Right lobe of liver (tissue), 6 donors: ENCODE results near the gene MOXD1. TPM values are rescaled to one million over a fixed set of nuclear protein-coding genes. Genes with fewer than 3 reads are reported as not detected.

ENCODE experiments used
- ATAC-seq, 4 donors: fragments of 200-7000 bp; cut with Tn5 transposase; one replicate each; pipeline ENCODE4 v1.9.1; 2020; ENCODE audit warnings: mild to moderate bottlenecking in 4 of 4, moderate library complexity in 4 of 4
- DNase-seq, 3 donors: peaks; one replicate each; pipeline ENCODE4 v3.0.0-alpha.2; 2020
- H3K27ac ChIP-seq, 3 donors: fragments of 200-600 bp; one replicate each; pipeline ENCODE4 v1.8.0; 2022
- H3K27me3 ChIP-seq, 2 donors: fragments of 200-600 bp; one replicate each; pipeline ENCODE4 v1.8.0; 2022
- H3K36me3 ChIP-seq, 4 donors: fragments of 200-600 bp; sonication (generic) in 1 of 4; one replicate each; pipeline versions ENCODE4 v1.5.1 to v1.8.0; 2017 to 2022; ENCODE audit warnings: control low read depth in 1 of 4
- H3K4me1 ChIP-seq, 4 donors: fragments of 200-600 bp; sonication (generic) in 1 of 4; one replicate each; pipeline versions ENCODE4 v1.5.1 to v1.8.0; 2017 to 2022; ENCODE audit warnings: control low read depth in 1 of 4
- H3K4me3 ChIP-seq, 3 donors: fragments of 200-600 bp; one replicate each; pipeline ENCODE4 v1.8.0; 2022
- H3K9me3 ChIP-seq, 4 donors: fragments of 200-600 bp; sonication (generic) in 1 of 4; one replicate each; pipeline versions ENCODE4 v1.5.1 to v1.8.0; 2017 to 2022; ENCODE audit warnings: control low read depth in 1 of 4
- POLR2A ChIP-seq: fragments of 450-650 bp; IDR thresholded peaks from one replicate; pipeline ENCODE4 v1.6.1; 2017; ENCODE audit warnings: antibody characterized with exemption, mild to moderate bottlenecking
- WGBS: methylation state at CpG from one replicate; pipeline ENCODE4 v1.1.6; 2018; ENCODE audit warnings: low coverage, low lambda C conversion rate; ENCODE audit not compliant: insufficient coverage; ENCODE audit errors: missing lambda C conversion rate; 5-methylcytosine and 5-hydroxymethylcytosine counted together
- intact Hi-C, 2 donors: fragments of 100-400 bp; cut with DNase I; formaldehyde crosslinking; loops; one replicate each; pipeline versions ENCODE4 v1.11.2 to v1.14.1; 2022
- total RNA-seq, 6 experiments: library from RNA; depleted of rRNA in 2 of 6; stranded (reverse); fragments of >200 nt in 2 of 6; fragmentation: NEBNext Ultra II Directional in 3 of 6; extraction: Animal tissue kit (Norgen Biotek cat#: 25700) in 3 of 6; gene quantifications; one replicate each; pipeline versions ENCODE4 v1.1.0 to v1.2.4, GENCODE V29; 2016 to 2023
- TF ChIP-seq, protein P1 (sequence below), 4 donors: fragments of 200-600 bp in 3 of 4; fragments of 450-650 bp in 1 of 4; IDR thresholded peaks; one replicate each; pipeline versions ENCODE4 v1.5.1 to v1.8.0; 2016 to 2022; ENCODE audit warnings: antibody characterized with exemption in 4 of 4, mild to moderate bottlenecking in 2 of 4
- donor health status: DM: no; HTN: yes; CAD: no.
- donor health status: DM: no; HTN: no; CAD: no.
- donor health status: DM: no; HTN: no; CAD: no.
- donor health status: DM: no; HTN: yes; CAD: no.
- donor health status: DM: no; HTN: yes; CAD: no.

The MOXD1 gene
- total RNA-seq, 6 experiments from 2014 or later, result 0.24 to 2.3 (median 1.0) TPM; not detected in 1

DNA sequence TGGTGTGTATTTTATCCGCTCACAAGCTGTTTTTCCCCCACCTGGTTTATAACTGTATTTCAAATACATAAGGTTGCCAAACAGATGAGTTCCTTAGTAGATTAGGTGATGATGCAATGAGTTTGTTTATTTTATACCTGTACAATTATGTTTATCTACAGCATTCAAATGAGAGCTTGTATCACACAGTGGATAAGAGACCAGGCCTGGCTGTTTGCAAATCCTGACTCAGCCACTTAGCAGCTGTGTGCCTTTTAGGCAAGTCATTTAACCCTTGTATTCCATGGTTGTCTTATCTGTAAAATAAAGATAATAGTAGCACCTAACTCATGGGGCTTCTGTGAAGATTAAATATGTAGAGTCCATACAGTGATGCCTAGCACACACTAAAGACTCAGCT is 143.7 kb downstream of the MOXD1 start:
- Histone ChIP-seq H3K27ac (no peak overlapping the region), H3K27me3 (no peaks in the 10 kb centered on the region), H3K9me3 (no peaks in the 10 kb centered on the region), H3K4me1 (no peaks in the 10 kb centered on the region), H3K4me3 (no peak overlapping the region), H3K36me3 (no peaks in the 10 kb centered on the region)
- TF ChIP-seq, protein P1, sequence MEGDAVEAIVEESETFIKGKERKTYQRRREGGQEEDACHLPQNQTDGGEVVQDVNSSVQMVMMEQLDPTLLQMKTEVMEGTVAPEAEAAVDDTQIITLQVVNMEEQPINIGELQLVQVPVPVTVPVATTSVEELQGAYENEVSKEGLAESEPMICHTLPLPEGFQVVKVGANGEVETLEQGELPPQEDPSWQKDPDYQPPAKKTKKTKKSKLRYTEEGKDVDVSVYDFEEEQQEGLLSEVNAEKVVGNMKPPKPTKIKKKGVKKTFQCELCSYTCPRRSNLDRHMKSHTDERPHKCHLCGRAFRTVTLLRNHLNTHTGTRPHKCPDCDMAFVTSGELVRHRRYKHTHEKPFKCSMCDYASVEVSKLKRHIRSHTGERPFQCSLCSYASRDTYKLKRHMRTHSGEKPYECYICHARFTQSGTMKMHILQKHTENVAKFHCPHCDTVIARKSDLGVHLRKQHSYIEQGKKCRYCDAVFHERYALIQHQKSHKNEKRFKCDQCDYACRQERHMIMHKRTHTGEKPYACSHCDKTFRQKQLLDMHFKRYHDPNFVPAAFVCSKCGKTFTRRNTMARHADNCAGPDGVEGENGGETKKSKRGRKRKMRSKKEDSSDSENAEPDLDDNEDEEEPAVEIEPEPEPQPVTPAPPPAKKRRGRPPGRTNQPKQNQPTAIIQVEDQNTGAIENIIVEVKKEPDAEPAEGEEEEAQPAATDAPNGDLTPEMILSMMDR (IDR thresholded peaks at IDR 0.05), result no peak
- no peak for TF ChIP-seq POLR2A
- 100% methylated on average over 1 of the region's 1 CpG for WGBS
- ATAC-seq (no peak), DNase-seq (no peak)
- intact Hi-C loops, result no loop called here

DNA sequence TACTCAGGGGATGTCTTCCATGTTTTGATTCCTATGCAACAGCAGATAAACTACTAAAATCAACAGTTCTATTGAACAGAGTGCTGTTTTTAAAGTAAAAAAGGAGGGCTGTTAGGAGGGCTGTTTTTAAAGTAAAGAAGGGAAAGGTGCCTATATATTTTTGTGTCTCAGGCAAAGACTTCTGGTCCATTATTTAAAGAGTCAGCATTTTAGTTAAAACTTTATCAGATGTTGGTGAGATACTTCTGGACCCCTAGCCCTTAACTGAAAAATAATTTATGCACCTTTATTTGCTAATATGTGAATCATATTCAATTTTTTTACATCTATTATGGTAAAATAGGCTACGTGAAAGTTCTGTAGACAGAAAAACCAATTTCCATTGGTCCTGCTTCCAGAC is 144.8 kb downstream of the MOXD1 start:
- H3K4me1 ChIP-seq, result no peaks in the 10 kb centered on the region
- DNase-seq (no peak), ATAC-seq (no peak)
- peaks cover 0 to 4% (median 0%) of the 10 kb centered on the region in 4 donors for H3K9me3 ChIP-seq
- no peaks in the 10 kb centered on the region for H3K36me3 ChIP-seq
- H3K4me3 ChIP-seq, result no peak overlapping the region
- intact Hi-C loops, result no loop called here
- TF ChIP-seq POLR2A, result no peak
- TF ChIP-seq, protein P1 (IDR thresholded peaks at IDR 0.05), result no peak
- no peaks in the 10 kb centered on the region for H3K27me3 ChIP-seq
- H3K27ac ChIP-seq, result no peak overlapping the region
- 88% methylated on average over 1 of the region's 1 CpG for WGBS

DNA sequence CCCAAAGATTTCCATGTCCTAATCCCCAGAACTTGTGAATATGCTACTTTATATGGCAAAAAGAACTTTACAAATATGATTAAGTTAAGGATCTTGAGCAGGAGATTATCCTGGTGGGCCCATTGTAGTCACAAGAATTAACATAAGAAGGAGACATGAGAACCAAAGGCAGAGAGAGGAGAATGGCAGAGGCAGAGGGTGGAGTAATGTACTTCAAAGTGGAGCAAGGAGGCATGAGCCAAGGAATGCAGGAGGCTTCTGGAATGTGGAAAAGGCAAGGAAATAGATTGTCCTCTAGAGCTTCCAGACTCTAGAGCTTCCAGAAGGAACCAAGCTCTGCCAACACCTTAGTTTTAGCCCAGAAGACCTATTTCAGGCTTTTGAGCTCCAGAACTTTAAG is 147.4 kb downstream of the MOXD1 start:
- ATAC-seq (no peak), DNase-seq (no peak)
- intact Hi-C loops, result no loop called here
- TF ChIP-seq, protein P1 (IDR thresholded peaks at IDR 0.05), result no peak
- no peak for TF ChIP-seq POLR2A
- no peaks in the 10 kb centered on the region for H3K36me3 ChIP-seq
- H3K4me1 ChIP-seq, result no peaks in the 10 kb centered on the region
- no peak overlapping the region for H3K4me3 ChIP-seq
- no peaks in the 10 kb centered on the region for H3K27me3 ChIP-seq
- no peak overlapping the region for H3K27ac ChIP-seq
- H3K9me3 ChIP-seq, result peaks cover 0 to 4% (median 0%) of the 10 kb centered on the region in 4 donors

DNA sequence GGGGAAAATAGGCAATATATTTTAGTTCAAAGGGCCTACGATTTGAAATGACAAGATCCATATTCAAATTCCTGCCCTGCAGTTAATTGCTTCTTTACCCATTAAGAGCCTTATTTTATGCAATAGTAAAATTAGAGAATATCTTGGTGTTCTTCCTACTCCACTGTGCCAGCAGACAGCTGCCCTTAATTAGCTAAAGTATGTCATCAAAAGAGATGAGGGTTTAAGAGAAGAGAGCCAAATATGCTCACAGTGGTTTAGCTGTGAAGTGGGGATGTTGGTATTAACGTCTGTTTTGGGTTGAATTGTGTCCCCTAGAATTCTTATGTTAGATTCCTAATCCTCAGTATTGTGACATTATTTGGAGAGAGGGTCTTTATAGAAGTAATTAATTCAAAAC is 148.1 kb downstream of the MOXD1 start:
- WGBS, result 41% methylated on average over 2 of the region's 2 CpGs
- intact Hi-C loops, result no loop called here
- no peak for DNase-seq

More for the DNA sequence above, 148.1 kb downstream of the MOXD1 start:
- no peak overlapping the region for H3K4me3 ChIP-seq
- H3K36me3 ChIP-seq, result no peaks in the 10 kb centered on the region
- no peak overlapping the region for H3K27ac ChIP-seq
- ATAC-seq, result no peak
- no peaks in the 10 kb centered on the region for H3K27me3 ChIP-seq
- TF ChIP-seq, protein P1 (IDR thresholded peaks at IDR 0.05), result no peak
- no peak for TF ChIP-seq POLR2A
- no peaks in the 10 kb centered on the region for H3K4me1 ChIP-seq
- peaks cover 0 to 4% (median 0%) of the 10 kb centered on the region in 4 donors for H3K9me3 ChIP-seq
